Fibroblast of upper back skin (primary cell): ENCODE measurements around the gene PLAC1.
A peak's percentile ranks its signal among the peaks of the same experiment; 100 is the strongest.

Experiments used
- DNase-seq: peaks from one replicate; pipeline ENCODE4 v3.0.0-alpha.2; 2013

The PLAC1 gene

GRCh38 chrX:134658002-134658759 is at the start of gene PLAC1:
Gene PLAC1, minus strand, starts transcription at chrX:134658471. Its CDS starts 91,789 bp downstream, at chrX:134566682.
- peak; percentile 36 for DNase-seq

- no peak for DNase-seq
Observed at GRCh38 chrX:134706138-134706537, 47.9 kb upstream of the PLAC1 start.

- no peak for DNase-seq
Observed at GRCh38 chrX:134695999-134696398, 37.7 kb upstream of the PLAC1 start.

- DNase-seq: peak; percentile 54
Observed at GRCh38 chrX:134694333-134695322, 36.4 kb upstream of the PLAC1 start.

GRCh38 chrX:134693644-134694043 is 35.4 kb upstream of the PLAC1 start:
- no peak for DNase-seq

GRCh38 chrX:134692990-134693389 is 34.7 kb upstream of the PLAC1 start:
- DNase-seq: peak; percentile 92

GRCh38 chrX:134692233-134692632 is 34.0 kb upstream of the PLAC1 start:
- no peak for DNase-seq

GRCh38 chrX:134691453-134691852 is 33.2 kb upstream of the PLAC1 start:
- no peak for DNase-seq

GRCh38 chrX:134688839-134689238 is 30.6 kb upstream of the PLAC1 start:
- DNase-seq: peak; percentile 52

GRCh38 chrX:134688031-134688823 is 30.0 kb upstream of the PLAC1 start:
- DNase-seq: no peak

- DNase-seq: peak; percentile 83
Observed at GRCh38 chrX:134685668-134686067, 27.4 kb upstream of the PLAC1 start.

GRCh38 chrX:134684956-134685355 is 26.7 kb upstream of the PLAC1 start:
- no peak for DNase-seq

- no peak for DNase-seq
Observed at GRCh38 chrX:134683351-134684005, 25.2 kb upstream of the PLAC1 start.

- no peak for DNase-seq
Observed at GRCh38 chrX:134682081-134682480, 23.8 kb upstream of the PLAC1 start.

GRCh38 chrX:134679644-134680043 is 21.4 kb upstream of the PLAC1 start:
- no peak for DNase-seq

GRCh38 chrX:134679221-134679620 is 20.9 kb upstream of the PLAC1 start:
- DNase-seq: peak; percentile 77

- no peak for DNase-seq
Observed at GRCh38 chrX:134677332-134677731, 19.1 kb upstream of the PLAC1 start.

- DNase-seq: peak; percentile 81
Observed at GRCh38 chrX:134676436-134676835, 18.2 kb upstream of the PLAC1 start.

GRCh38 chrX:134673123-134673522 is 14.9 kb upstream of the PLAC1 start:
- no peak for DNase-seq

- DNase-seq: no peak
Observed at GRCh38 chrX:134672101-134672500, 13.8 kb upstream of the PLAC1 start.

- no peak for DNase-seq
Observed at GRCh38 chrX:134671294-134671693, 13.0 kb upstream of the PLAC1 start.
